NB4 (cell line): ENCODE data around the gene KRTAP10-9.
"Not testable (repeated sequence)": the region's sequence is repeated elsewhere in the genome, so short reads cannot be mapped to it uniquely, and the experiment has no call there.

ENCODE experiments used
- CTCF ChIP-seq: IDR thresholded peaks from one replicate; pipeline ENCODE4 v1.5.1; 2012; ENCODE audit warnings: low read depth, low read length
- MAX ChIP-seq: IDR thresholded peaks from 2 replicates; pipeline ENCODE4 v1.6.1; 2011; ENCODE audit warnings: low read depth, low read length
- POLR2A ChIP-seq: IDR thresholded peaks from 2 replicates; pipeline ENCODE4 v1.6.1; 2011; ENCODE audit warnings: mild to moderate bottlenecking; ENCODE audit not compliant: insufficient read length; ENCODE audit errors: extremely low read depth

- not testable (repeated sequence) for TF ChIP-seq POLR2A, CTCF, MAX
Measured at GRCh38 chr21:44646366-44647221, 19.7 kb downstream of the KRTAP10-9 start, which contains the start of gene KRTAP10-11.
